ENCODE results near the gene EML6. TPM values are rescaled to one million over a fixed set of nuclear protein-coding genes. Genes with fewer than 3 reads are reported as not detected.

The EML6 gene
- polyA plus RNA-seq, 1 of the 3 experiments (the other 2 are of a cell fraction) = 1.1 TPM

GRCh38 chr2:54845094-54845493 is 121.6 kb downstream of the EML6 start:
- Histone ChIP-seq H3K4me1 (ENCODE audit: control insufficient read depth in 1 of 2, insufficient read depth in 2 of 2, low read depth in 1 of 2, low read length in 1 of 2) (no peaks in the 10 kb centered on the region; a peak in 1 of 4 replicates), H3K4me2 (no peak overlapping the region), H2AFZ (ENCODE audit: low read depth) (no peak overlapping the region), H3K9me3 (no peaks in the 10 kb centered on the region), H3F3A (replicated peaks; ENCODE audit: insufficient read depth) (no peaks in the 10 kb centered on the region), H3K27ac (ENCODE audit: low read depth in 2 of 2, low read length in 1 of 2) (no peak overlapping the region), H3K4me3 (ENCODE audit: low read depth in 2 of 2, low read length in 1 of 2) (no peak overlapping the region), H3K9ac (no peak overlapping the region), H3K9me2 (no peaks in the 10 kb centered on the region), H3K27me3 (ENCODE audit: insufficient read depth) (no peaks in the 10 kb centered on the region), H3K36me3 (replicated peaks in 1 of 2; ENCODE audit: control insufficient read depth in 1 of 2, insufficient read depth in 2 of 2, low read length in 1 of 2) (peaks cover 0 to 3% of the 10 kb centered on the region in 2 experiments), H4K20me1 (ENCODE audit: insufficient read depth) (no peaks in the 10 kb centered on the region), H3K79me2 (ENCODE audit: insufficient read depth) (no peaks in the 10 kb centered on the region)
- CTCF ChIA-PET = interaction anchor here (1.1 kb wide), 1 partner anchor 25 kb away, joined by 3 read pairs; no protein-coding TSS in a partner anchor
- POLR2A ChIA-PET = no interaction called here
- 76% methylated on average over 5 of the region's 5 CpGs for WGBS (ENCODE audit: low lambda C conversion rate)
- TF ChIP-seq RCOR1 (IDR thresholded peaks at IDR 0.05; ENCODE audit: low read length) = no peak
- TF ChIP-seq RXRA (IDR thresholded peaks at IDR 0.05; ENCODE audit: borderline replicate concordance, low read depth) = no peak
- no peak for DNase-seq

DNA sequence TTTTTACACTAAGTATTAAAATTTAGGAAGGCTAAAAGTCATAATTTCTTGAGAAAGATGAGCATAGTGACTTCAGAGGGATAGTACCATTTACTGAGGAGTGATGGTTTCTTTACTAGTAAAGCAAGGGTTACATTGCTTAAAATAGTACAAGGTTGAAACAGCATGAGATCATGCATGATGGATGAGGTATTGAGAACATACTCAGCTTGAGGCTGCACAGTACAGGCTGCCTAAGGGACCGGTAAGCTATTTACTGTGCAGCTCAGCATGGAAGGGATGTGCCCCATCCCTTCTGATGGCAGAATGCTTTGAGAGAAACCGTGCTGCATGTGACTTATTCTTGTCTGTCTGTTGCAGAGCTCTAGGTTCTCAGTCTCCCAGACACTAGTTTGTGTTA is 122.1 kb downstream of the EML6 start:
- Histone ChIP-seq H3K27me3 (ENCODE audit: insufficient read depth) (no peaks in the 10 kb centered on the region), H3K4me3 (ENCODE audit: low read depth in 2 of 2, low read length in 1 of 2) (no peak overlapping the region), H2AFZ (ENCODE audit: low read depth) (no peak overlapping the region), H3K79me2 (ENCODE audit: insufficient read depth) (no peaks in the 10 kb centered on the region), H3K9me3 (no peaks in the 10 kb centered on the region), H3K4me1 (ENCODE audit: control insufficient read depth in 1 of 2, insufficient read depth in 2 of 2, low read depth in 1 of 2, low read length in 1 of 2) (no peaks in the 10 kb centered on the region; a peak in 1 of 4 replicates), H3K9ac (no peak overlapping the region), H3F3A (replicated peaks; ENCODE audit: insufficient read depth) (no peaks in the 10 kb centered on the region), H4K20me1 (ENCODE audit: insufficient read depth) (no peaks in the 10 kb centered on the region), H3K27ac (ENCODE audit: low read depth in 2 of 2, low read length in 1 of 2) (no peak overlapping the region), H3K4me2 (no peak overlapping the region), H3K9me2 (no peaks in the 10 kb centered on the region), H3K36me3 (replicated peaks in 1 of 2; ENCODE audit: control insufficient read depth in 1 of 2, insufficient read depth in 2 of 2, low read length in 1 of 2) (peaks cover 0 to 3% of the 10 kb centered on the region in 2 experiments)
- ChIA-PET POLR2A (no interaction called here), CTCF (interaction anchor here (1.8 kb wide), 1 partner anchor 15 kb away, joined by 4 read pairs; no protein-coding TSS in a partner anchor)
- WGBS (ENCODE audit: low lambda C conversion rate) = 73% methylated on average over 2 of the region's 2 CpGs
- DNase-seq = no peak
- no peak for TF ChIP-seq ELF1 (IDR thresholded peaks at IDR 0.05)
- TF ChIP-seq ZBTB33 (IDR thresholded peaks at IDR 0.05; ENCODE audit: borderline replicate concordance, low read depth) = no peak
- no peak for TF ChIP-seq NFIC (IDR thresholded peaks at IDR 0.05; ENCODE audit: borderline replicate concordance)
- no peak for TF ChIP-seq GATA2 (CRISPR knock-in tag; IDR thresholded peaks at IDR 0.05)
- TF ChIP-seq CTCF (IDR thresholded peaks at IDR 0.05) = no peak
- no peak for TF ChIP-seq CHD2 (IDR thresholded peaks at IDR 0.05; ENCODE audit: low read length, partially characterized antibody)
- no peak for TF ChIP-seq MXI1 (IDR thresholded peaks at IDR 0.05; ENCODE audit: low read depth, low read length)
- no peak for TF ChIP-seq TCF12 (IDR thresholded peaks at IDR 0.05)
- TF ChIP-seq GABPA (IDR thresholded peaks at IDR 0.05; ENCODE audit: low read depth) = no peak
- no peak for TF ChIP-seq FOXM1 (IDR thresholded peaks at IDR 0.05; ENCODE audit: low read depth)
- no peak for TF ChIP-seq PBX3 (IDR thresholded peaks at IDR 0.05)
- TF ChIP-seq NRF1 (IDR thresholded peaks at IDR 0.05; ENCODE audit: low read depth, low read length) = no peak
- TF ChIP-seq RAD21 (IDR thresholded peaks at IDR 0.05; ENCODE audit: low read length) = no peak
- TF ChIP-seq EZH2phosphoT487 (IDR thresholded peaks at IDR 0.05; ENCODE audit: borderline replicate concordance, low read depth) = no peak

Data from SK-N-SH (cell line).